Heart right ventricle (tissue), 16 donors: ENCODE data around the gene CACNA1C. TPM values are rescaled to one million over a fixed set of nuclear protein-coding genes. Genes with fewer than 3 reads are reported as not detected.

ENCODE experiments used
- ATAC-seq, 8 donors: fragments of 200-7000 bp; cut with Tn5 transposase; one replicate each; pipeline ENCODE4 v1.9.1; 2020; ENCODE audit warnings: mild to moderate bottlenecking in 8 of 8, moderate library complexity in 8 of 8, moderate number of reproducible peaks in 1 of 8
- DNase-seq, 2 donors: peaks; one replicate each; pipeline ENCODE4 v3.0.0-alpha.2; 2020
- H3K27ac ChIP-seq, 10 donors: fragments of 200-600 bp; sonication (generic) in 2 of 10; one replicate each; pipeline versions ENCODE4 v1.5.0 to v1.8.0; 2020 to 2022; ENCODE audit warnings: mild to moderate bottlenecking in 3 of 10
- H3K27me3 ChIP-seq, 7 donors: fragments of 200-600 bp; one replicate each; pipeline ENCODE4 v1.8.0; 2021 to 2022; ENCODE audit warnings: mild to moderate bottlenecking in 2 of 7
- H3K36me3 ChIP-seq, 9 donors: fragments of 200-600 bp; sonication (generic) in 1 of 9; one replicate each; pipeline versions ENCODE4 v1.5.0 to v1.8.0; 2020 to 2022; ENCODE audit warnings: mild to moderate bottlenecking in 2 of 9
- H3K4me1 ChIP-seq, 9 donors: fragments of 200-600 bp; sonication (generic) in 1 of 9; one replicate each; pipeline versions ENCODE4 v1.5.0 to v1.8.0; 2020 to 2022; ENCODE audit warnings: mild to moderate bottlenecking in 4 of 9
- H3K4me3 ChIP-seq, 10 donors: fragments of 200-600 bp; sonication (generic) in 2 of 10; one replicate each; pipeline versions ENCODE4 v1.5.0 to v1.8.0; 2020 to 2022; ENCODE audit warnings: mild to moderate bottlenecking in 7 of 10, moderate library complexity in 2 of 10
- H3K9me3 ChIP-seq, 11 donors: fragments of 200-600 bp in 10 of 11; sonication (generic) in 2 of 11; one replicate each; pipeline versions ENCODE4 v1.5.0 to v1.8.0; 2013 to 2022; ENCODE audit warnings: mild to moderate bottlenecking in 2 of 11, control low read depth in 1 of 11, moderate library complexity in 1 of 11
- CTCF ChIP-seq, 9 donors: fragments of 200-600 bp; sonication (generic) in 2 of 9; IDR thresholded peaks; one replicate each; pipeline versions ENCODE4 v1.5.0 to v1.8.0; 2021 to 2022; ENCODE audit warnings: antibody characterized with exemption in 9 of 9, mild to moderate bottlenecking in 5 of 9, moderate library complexity in 1 of 9
- WGBS, 2 donors: extraction: QIAGEN DNeasy Blood & Tissue Kit; methylation state at CpG; one replicate each; pipeline ENCODE4 v1.1.7; 2013; ENCODE audit warnings: inconsistent platforms in 1 of 2; 5-methylcytosine and 5-hydroxymethylcytosine counted together
- intact Hi-C, 10 donors: fragments of 100-400 bp; cut with DNase I; formaldehyde crosslinking; loops; one replicate each; pipeline versions ENCODE4 v1.11.1 to v1.14.2; 2022
- polyA plus RNA-seq, 2 donors: library from polyadenylated mRNA; stranded (reverse); fragments of 200-250 nt; gene quantifications; one replicate each; pipeline ENCODE4 v1.2.3, GENCODE V29; 2013
- total RNA-seq, 10 donors: library from RNA; stranded (reverse); fragmentation: NEBNext Ultra II Directional in 3 of 10; extraction: Animal tissue kit (Norgen Biotek cat#: 25700) in 3 of 10; gene quantifications; one replicate each; pipeline versions ENCODE4 v1.2.1 to v1.2.4, GENCODE V29; 2021 to 2023
- donor health status: Arrhythmogenic right ventricular cardiomyopathy.
- donor health status: ischemic (EF 13 %, LVEDD 7.1; RV severe dilation, severe dysfunction).
- donor health status: healthy with polysubstance abuse.
- donor health status: DM: no; HTN: yes; CAD: no.
- donor health status: DM: no; HTN: no; CAD: no.
- donor health status: ischemic (EF 25% LVEDD 6.9; RV normal size, moderate dysfunction).
- donor health status: ischemic (EF 25% LVEDD 5.7; RV mildly dilated, moderate dysfunction).
- donor health status: healthy.
- donor health status: DM: yes; HTN: yes; CAD: no.
- donor health status: Ischemic cardiomyopathy.
- donor health status: ischemic (EF 35%, LVEDD 5.7; RV mildly dilated, moderate dysfunction).
- donor health status: nonischemic (EF 11% LVEDD 7.7; RV severe dilation, severe dysfunction).
- donor health status: DM: yes; HTN: yes; CAD: no.
- donor health status: PGD.
- donor health status: ischemic (EF 29% LVEDD 5.4; RV normal size, mild dysfunction).
- donor health status: nonischemic (EF 23%, LVEDD 6.1; RV moderate dilation, normal function).

Gene CACNA1C
- total and polyA plus RNA-seq, 12 donors, result 19.1 to 222 (median 183) TPM

GRCh38 chr12:2208837-2209635 lies 156.2 kb downstream of the CACNA1C start:
- ATAC-seq (no peak), DNase-seq (no peak)
- no peak for TF ChIP-seq CTCF (IDR thresholded peaks at IDR 0.05)
- Histone ChIP-seq H3K27ac (no peak overlapping the region), H3K27me3 (peaks cover 0 to 4% (median 0%) of the 10 kb centered on the region in 7 donors), H3K9me3 (no peaks in the 10 kb centered on the region), H3K4me1 (peaks cover 11 to 85% (median 56%) of the 10 kb centered on the region in 9 donors), H3K36me3 (no peaks in the 10 kb centered on the region), H3K4me3 (no peak overlapping the region)
- WGBS, 2 donors, result 88% methylated on average over 18 of the region's 18 CpGs
- intact Hi-C loops, result no loop called here

- TF ChIP-seq CTCF (IDR thresholded peaks at IDR 0.05), result no peak
- Histone ChIP-seq H3K9me3 (no peaks in the 10 kb centered on the region), H3K4me1 (peaks cover 11 to 91% (median 68%) of the 10 kb centered on the region in 9 donors), H3K27ac (peak overlapping the region in 1 of 10 donors; percentile 79), H3K4me3 (no peak overlapping the region), H3K36me3 (peaks cover 0 to 6% (median 0%) of the 10 kb centered on the region in 9 donors), H3K27me3 (peaks cover 0 to 4% (median 0%) of the 10 kb centered on the region in 7 donors)
- WGBS, 2 donors, result 83 to 89% methylated on average over 3 of the region's 3 CpGs
- no peak for DNase-seq
- intact Hi-C loops, result loop anchor here in 1 of 10 donors (10.0 kb wide), 1 partner anchor 156 kb away; the partner anchor contains the start of gene CACNA1C
- no peak for ATAC-seq
Measured at GRCh38 chr12:2211119-2211518, 158.3 kb downstream of the CACNA1C start.

- H3K27ac ChIP-seq, result peak overlapping the region; percentile 24 to 79 (median 62)
- H3K36me3 ChIP-seq, result peaks cover 0 to 6% (median 0%) of the 10 kb centered on the region in 9 donors
- peaks cover 11 to 91% (median 66%) of the 10 kb centered on the region in 9 donors for H3K4me1 ChIP-seq
- H3K27me3 ChIP-seq, result peaks cover 0 to 4% (median 0%) of the 10 kb centered on the region in 7 donors
- H3K4me3 ChIP-seq, result no peak overlapping the region
- 94 to 100% methylated on average over 1 of the region's 1 CpG for WGBS, 2 donors
- H3K9me3 ChIP-seq, result no peaks in the 10 kb centered on the region
- ATAC-seq (peak in 1 of 8 donors; percentile 2), DNase-seq (no peak)
- intact Hi-C loops, result loop anchor here in 1 of 10 donors (10.0 kb wide), 1 partner anchor 158 kb away; the partner anchor contains the start of gene CACNA1C
- no peak for TF ChIP-seq CTCF (IDR thresholded peaks at IDR 0.05)
Measured at GRCh38 chr12:2212537-2212936, 159.8 kb downstream of the CACNA1C start.

GRCh38 chr12:2212971-2213869 lies 160.4 kb downstream of the CACNA1C start:
- no peak overlapping the region for H3K4me3 ChIP-seq
- 22 to 30% methylated on average over 21 of the region's 21 CpGs for WGBS, 2 donors
- peak overlapping the region; percentile 24 to 79 (median 62) for H3K27ac ChIP-seq
- peaks cover 0 to 4% (median 0%) of the 10 kb centered on the region in 7 donors for H3K27me3 ChIP-seq
- no peak for TF ChIP-seq CTCF (IDR thresholded peaks at IDR 0.05)
- DNase-seq (no peak), ATAC-seq (peak; percentile 22 to 76 (median 56))
- intact Hi-C loops, result loop anchor here in 1 of 10 donors (10.0 kb wide), 1 partner anchor 158 kb away; the partner anchor contains the start of gene CACNA1C
- peaks cover 0 to 6% (median 0%) of the 10 kb centered on the region in 9 donors for H3K36me3 ChIP-seq
- H3K9me3 ChIP-seq, result no peaks in the 10 kb centered on the region
- H3K4me1 ChIP-seq, result peaks cover 11 to 90% (median 63%) of the 10 kb centered on the region in 9 donors
